ENCODE results near the gene ZNF565. TPM values are rescaled to one million over a fixed set of nuclear protein-coding genes. Genes with fewer than 3 reads are reported as not detected.
A peak's percentile ranks its signal among the peaks of the same experiment; 100 is the strongest.

Gene ZNF565
- total RNA-seq, 1 donor from 2014 or later = 8.9 TPM

DNA sequence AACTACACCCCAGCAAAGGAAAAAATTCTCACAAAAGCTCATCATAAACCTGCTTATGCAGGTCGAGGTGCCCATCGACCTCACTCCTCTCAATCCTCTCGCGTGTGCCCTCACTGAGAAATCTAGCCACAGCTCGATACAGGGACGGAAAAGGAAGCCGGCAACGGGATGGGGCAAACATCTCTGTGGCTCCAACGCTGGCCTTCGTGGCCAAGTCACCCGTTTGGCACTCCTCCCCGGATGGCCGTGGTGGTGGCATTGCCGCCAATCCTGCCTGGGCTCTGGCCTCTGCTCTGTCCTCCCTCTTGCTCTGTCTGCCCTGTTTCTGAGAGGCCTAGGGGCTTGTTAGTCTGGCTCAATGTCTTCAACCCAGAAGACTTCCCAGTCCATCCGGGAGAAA lies 41.6 kb upstream of the ZNF565 start:
- Mint-ChIP-seq H3K4me1 (peaks cover 5% of the 10 kb centered on the region), H3K27ac (no peak overlapping the region), H3K9me3 (peaks cover 26% of the 10 kb centered on the region), H3K36me3 (peaks cover 29% of the 10 kb centered on the region), H3K27me3 (ENCODE audit: low read depth) (no peaks in the 10 kb centered on the region), H3K4me3 (peak overlapping the region; percentile 36)
- no peak for DNase-seq (ENCODE audit: low spot score in 2 of 2, unreplicated experiment in 2 of 2)
- TF ChIP-seq, protein P1, sequence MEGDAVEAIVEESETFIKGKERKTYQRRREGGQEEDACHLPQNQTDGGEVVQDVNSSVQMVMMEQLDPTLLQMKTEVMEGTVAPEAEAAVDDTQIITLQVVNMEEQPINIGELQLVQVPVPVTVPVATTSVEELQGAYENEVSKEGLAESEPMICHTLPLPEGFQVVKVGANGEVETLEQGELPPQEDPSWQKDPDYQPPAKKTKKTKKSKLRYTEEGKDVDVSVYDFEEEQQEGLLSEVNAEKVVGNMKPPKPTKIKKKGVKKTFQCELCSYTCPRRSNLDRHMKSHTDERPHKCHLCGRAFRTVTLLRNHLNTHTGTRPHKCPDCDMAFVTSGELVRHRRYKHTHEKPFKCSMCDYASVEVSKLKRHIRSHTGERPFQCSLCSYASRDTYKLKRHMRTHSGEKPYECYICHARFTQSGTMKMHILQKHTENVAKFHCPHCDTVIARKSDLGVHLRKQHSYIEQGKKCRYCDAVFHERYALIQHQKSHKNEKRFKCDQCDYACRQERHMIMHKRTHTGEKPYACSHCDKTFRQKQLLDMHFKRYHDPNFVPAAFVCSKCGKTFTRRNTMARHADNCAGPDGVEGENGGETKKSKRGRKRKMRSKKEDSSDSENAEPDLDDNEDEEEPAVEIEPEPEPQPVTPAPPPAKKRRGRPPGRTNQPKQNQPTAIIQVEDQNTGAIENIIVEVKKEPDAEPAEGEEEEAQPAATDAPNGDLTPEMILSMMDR (IDR thresholded peaks at IDR 0.05; ENCODE audit: unreplicated experiment) = no peak

DNA sequence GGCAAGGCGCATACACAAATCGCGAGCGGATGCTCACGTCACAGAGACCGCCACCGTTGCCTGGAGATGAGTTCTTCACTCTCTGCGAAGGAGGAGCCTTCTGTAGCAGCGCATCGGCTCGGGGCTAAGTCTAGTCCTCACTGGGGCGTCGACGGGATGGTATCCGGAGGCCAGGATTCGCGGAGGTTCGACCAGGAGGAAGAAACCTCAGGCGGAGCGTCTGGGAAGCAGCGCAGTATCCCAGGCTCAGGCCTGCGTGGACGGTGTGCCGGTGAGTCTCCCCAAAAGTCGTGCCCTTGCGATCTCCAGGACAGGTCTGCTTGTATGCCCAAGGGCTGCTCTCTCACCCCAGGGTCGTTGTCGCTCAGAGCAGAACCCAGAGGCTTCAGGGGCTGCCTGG lies 40.9 kb upstream of the ZNF565 start:
- Mint-ChIP-seq H3K4me3 (peak overlapping the region; percentile 36), H3K9me3 (peaks cover 26% of the 10 kb centered on the region), H3K4me1 (peaks cover 5% of the 10 kb centered on the region), H3K36me3 (peaks cover 29% of the 10 kb centered on the region), H3K27ac (no peak overlapping the region), H3K27me3 (ENCODE audit: low read depth) (no peaks in the 10 kb centered on the region)
- TF ChIP-seq, protein P1 (IDR thresholded peaks at IDR 0.05; ENCODE audit: unreplicated experiment) = no peak
- DNase-seq (ENCODE audit: low spot score in 2 of 2, unreplicated experiment in 2 of 2) = no peak

DNA sequence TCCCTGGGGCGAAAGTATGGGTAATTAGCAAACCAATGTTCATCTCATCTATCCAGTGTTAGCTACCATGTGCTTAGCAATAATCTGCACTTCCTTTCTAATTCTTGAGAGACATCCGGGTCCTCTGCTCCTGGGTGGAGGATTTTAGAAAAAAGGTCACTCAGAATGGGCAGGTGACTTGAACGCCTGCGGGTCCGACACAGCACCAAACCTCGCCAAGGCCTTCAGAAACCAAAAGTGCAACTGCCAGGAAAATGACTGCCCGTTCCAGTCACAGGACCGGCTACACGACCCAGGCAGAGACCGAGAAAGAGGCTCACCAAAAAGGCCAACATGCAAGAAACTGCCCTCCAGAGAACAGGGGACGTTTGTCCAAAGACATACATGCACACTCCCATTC lies 40.4 kb upstream of the ZNF565 start:
- H3K27ac Mint-ChIP-seq = no peak overlapping the region
- TF ChIP-seq, protein P1 (IDR thresholded peaks at IDR 0.05; ENCODE audit: unreplicated experiment) = no peak

DNA sequence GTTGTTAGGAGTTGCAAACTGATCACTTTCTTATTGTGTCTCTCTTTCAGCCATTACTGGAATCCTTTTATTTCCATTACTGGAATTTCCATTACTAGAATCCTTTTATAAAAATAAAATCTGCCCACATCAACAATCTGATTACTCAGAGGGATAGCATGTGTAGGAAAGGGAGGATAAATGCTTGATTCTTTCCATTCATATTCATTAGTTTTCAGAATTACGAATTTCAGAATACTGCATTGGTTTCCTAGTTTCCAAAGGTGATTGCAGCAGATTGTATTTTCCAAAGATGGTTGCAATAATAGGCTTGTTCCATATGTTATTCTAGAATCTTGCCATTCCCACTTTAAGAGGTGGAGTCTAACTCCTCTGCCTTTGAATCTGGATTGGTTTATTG lies 37.6 kb upstream of the ZNF565 start:
- no peak overlapping the region for H3K4me3 Mint-ChIP-seq
- TF ChIP-seq, protein P1 (IDR thresholded peaks at IDR 0.05; ENCODE audit: unreplicated experiment) = no peak
- H3K9me3 Mint-ChIP-seq = peaks cover 26% of the 10 kb centered on the region
- DNase-seq (ENCODE audit: low spot score in 2 of 2, unreplicated experiment in 2 of 2) = no peak
- H3K27me3 Mint-ChIP-seq (ENCODE audit: low read depth) = no peaks in the 10 kb centered on the region
- H3K4me1 Mint-ChIP-seq = no peaks in the 10 kb centered on the region
- H3K27ac Mint-ChIP-seq = no peak overlapping the region
- H3K36me3 Mint-ChIP-seq = peaks cover 27% of the 10 kb centered on the region

More for the DNA sequence above, 40.4 kb upstream of the ZNF565 start:
- peaks cover 5% of the 10 kb centered on the region for H3K4me1 Mint-ChIP-seq
- H3K4me3 Mint-ChIP-seq = no peak overlapping the region
- peaks cover 29% of the 10 kb centered on the region for H3K36me3 Mint-ChIP-seq
- H3K27me3 Mint-ChIP-seq (ENCODE audit: low read depth) = no peaks in the 10 kb centered on the region
- no peak for DNase-seq (ENCODE audit: low spot score in 2 of 2, unreplicated experiment in 2 of 2)
- peaks cover 26% of the 10 kb centered on the region for H3K9me3 Mint-ChIP-seq

DNA sequence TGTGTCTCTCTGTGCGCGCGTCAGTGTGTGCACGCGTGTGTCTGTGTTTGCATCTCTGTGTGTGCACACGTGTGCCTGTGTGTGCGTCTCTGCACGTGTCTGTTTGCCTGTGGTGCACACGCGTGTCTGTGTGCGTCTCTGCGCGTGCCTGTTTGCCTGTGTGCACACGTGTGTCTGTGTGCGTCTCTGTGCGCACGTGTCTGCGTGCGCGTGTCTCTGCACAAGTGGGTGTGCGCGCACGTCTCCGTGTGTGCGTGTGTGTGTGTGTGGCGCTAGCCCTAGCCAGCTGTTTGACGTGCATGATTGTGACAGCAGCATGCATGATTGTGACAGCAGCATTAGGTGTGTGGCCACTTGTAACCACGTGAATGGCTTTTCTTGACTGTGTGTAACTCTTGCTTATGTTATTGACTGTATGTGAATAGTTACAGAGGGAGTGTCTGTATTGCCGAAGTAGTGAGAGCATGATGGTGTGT lies 31.6 kb upstream of the ZNF565 start:
- TF ChIP-seq, protein P1 (IDR thresholded peaks at IDR 0.05; ENCODE audit: unreplicated experiment) = no peak
- H3K9me3 Mint-ChIP-seq = peaks cover 3% of the 10 kb centered on the region
- H3K4me3 Mint-ChIP-seq = peak overlapping the region; percentile 58
- DNase-seq (ENCODE audit: low spot score in 2 of 2, unreplicated experiment in 2 of 2) = no peak
- H3K36me3 Mint-ChIP-seq = peaks cover 8% of the 10 kb centered on the region
- H3K27ac Mint-ChIP-seq = no peak overlapping the region
- H3K27me3 Mint-ChIP-seq (ENCODE audit: low read depth) = peaks cover 15% of the 10 kb centered on the region
- peaks cover 12% of the 10 kb centered on the region for H3K4me1 Mint-ChIP-seq

All from mesothelial cell of epicardium (in vitro differentiated cells).